GM19372 (cell line): ENCODE measurements around the gene INTS12.

ENCODE experiments used
- ATAC-seq: cut with Tn5 transposase; IDR thresholded peaks from one replicate; pipeline ENCODE4 v1.9.1; 2021; ENCODE audit warnings: mild to moderate bottlenecking, low read depth, moderate library complexity; ENCODE audit not compliant: unreplicated experiment

The INTS12 gene

GRCh38 chr4:105686571-105686970 lies 21.9 kb downstream of the INTS12 start:
- no peak for ATAC-seq

- ATAC-seq: no peak
Observed at GRCh38 chr4:105683038-105683437, 25.5 kb downstream of the INTS12 start.

GRCh38 chr4:105679186-105679585 lies 29.3 kb downstream of the INTS12 start:
- ATAC-seq: no peak

GRCh38 chr4:105677709-105678108 lies 30.8 kb downstream of the INTS12 start:
- no peak for ATAC-seq

GRCh38 chr4:105674011-105674410 lies 34.5 kb downstream of the INTS12 start:
- no peak for ATAC-seq

GRCh38 chr4:105671301-105671700 lies 37.2 kb downstream of the INTS12 start:
- ATAC-seq: no peak

- no peak for ATAC-seq
Observed at GRCh38 chr4:105670684-105671083, 37.8 kb downstream of the INTS12 start.

- ATAC-seq: no peak
Observed at GRCh38 chr4:105666693-105667092, 41.8 kb downstream of the INTS12 start.

- no peak for ATAC-seq
Observed at GRCh38 chr4:105662935-105663675, 45.4 kb downstream of the INTS12 start.

- no peak for ATAC-seq
Observed at GRCh38 chr4:105661028-105661427, 47.5 kb downstream of the INTS12 start.

- ATAC-seq: no peak
Observed at GRCh38 chr4:105659190-105659589, 49.3 kb downstream of the INTS12 start.

GRCh38 chr4:105657117-105657765 lies 51.2 kb downstream of the INTS12 start:
- ATAC-seq: no peak

GRCh38 chr4:105652286-105652888 lies 56.1 kb downstream of the INTS12 start:
- ATAC-seq: no peak

- no peak for ATAC-seq
Observed at GRCh38 chr4:105651884-105652283, 56.6 kb downstream of the INTS12 start.

- no peak for ATAC-seq
Observed at GRCh38 chr4:105650190-105650589, 58.3 kb downstream of the INTS12 start.

GRCh38 chr4:105645440-105645839 lies 63.0 kb downstream of the INTS12 start:
- no peak for ATAC-seq

- no peak for ATAC-seq
Observed at GRCh38 chr4:105644257-105644656, 64.2 kb downstream of the INTS12 start.

GRCh38 chr4:105641845-105642244 lies 66.6 kb downstream of the INTS12 start:
- ATAC-seq: no peak

- peak; percentile 57 for ATAC-seq
Observed at GRCh38 chr4:105637408-105638176, 70.9 kb downstream of the INTS12 start.

- ATAC-seq: no peak
Observed at GRCh38 chr4:105634402-105635080, 73.9 kb downstream of the INTS12 start.
